H54 (cell line): ENCODE data around the gene CALCOCO1.

Experiments
- DNase-seq: peaks from one replicate; pipeline ENCODE4 v3.0.0; 2011; ENCODE audit warnings: low spot score, mixed read lengths; ENCODE audit not compliant: insufficient read length
- FAIRE-seq: peaks from 3 replicates; lab custom pipeline; 2011; peaks lifted over from hg19 to GRCh38; lab: Jason Lieb, UNC
- POLR2A ChIP-seq: IDR thresholded peaks from 2 replicates; pipeline ENCODE4 v1.6.1; 2011; ENCODE audit warnings: low read depth, mild to moderate bottlenecking, low read length

CALCOCO1 gene

GRCh38 chr12:53660041-53660440 is 67.2 kb downstream of the CALCOCO1 start:
- DNase-seq, result no peak
- TF ChIP-seq POLR2A, result no peak
- no peak for FAIRE-seq

DNA sequence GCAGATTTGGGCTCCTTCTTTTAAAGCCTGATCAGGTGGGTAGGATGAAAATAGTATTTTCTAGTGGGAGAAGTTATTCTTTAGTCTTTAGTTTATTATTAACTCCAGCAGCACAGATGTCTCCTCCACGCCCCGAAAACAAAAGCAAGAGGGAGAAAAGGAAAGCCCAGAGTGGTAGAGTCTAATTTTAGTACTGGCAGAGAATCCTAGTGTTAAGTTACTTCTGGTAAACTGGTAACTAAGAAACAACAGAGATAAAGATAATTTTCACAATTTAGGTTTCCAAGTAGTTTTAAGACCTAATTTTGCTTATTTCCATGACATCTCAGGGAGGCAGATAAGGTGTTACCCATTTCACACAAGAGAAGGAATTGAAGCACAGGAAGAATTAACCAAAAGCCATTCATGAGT is 67.7 kb downstream of the CALCOCO1 start:
- FAIRE-seq (no peak), DNase-seq (no peak)
- no peak for TF ChIP-seq POLR2A

GRCh38 chr12:53659011-53659551 is 68.2 kb downstream of the CALCOCO1 start:
- FAIRE-seq (peak; percentile 99), DNase-seq (peak; percentile 45)
- TF ChIP-seq POLR2A, result no peak
